ENCODE measurements around the gene TAGLN3.

- no peak for TF ChIP-seq CTCF (IDR thresholded peaks at IDR 0.05 in 4 of 5, conservative IDR thresholded peaks at IDR 0.05 in 1 of 5)
- no peak for TF ChIP-seq POLR2A (IDR thresholded peaks at IDR 0.05)
These were observed 19.2 kb upstream of the TAGLN3 start for GRCh38 chr3:111979434-111980038.

All from gastrocnemius medialis (tissue), 4 donors.